Panc1 (cell line): ENCODE measurements around the gene ZBP1.

Experiments
- CTCF ChIP-seq: fragments of 450-650 bp; IDR thresholded peaks from 2 replicates; pipeline ENCODE4 v1.5.1; 2017; ENCODE audit warnings: mild to moderate bottlenecking
- POLR2AphosphoS5 ChIP-seq: IDR thresholded peaks from 2 replicates; pipeline ENCODE4 v1.6.1; 2012; ENCODE audit warnings: mild to moderate bottlenecking, low read depth, low read length, moderate library complexity
- SIN3A ChIP-seq: IDR thresholded peaks from 2 replicates; pipeline ENCODE4 v1.6.1; 2012; ENCODE audit warnings: low read depth, mild to moderate bottlenecking, low read length, moderate library complexity, borderline replicate concordance; ENCODE audit not compliant: insufficient read depth

GRCh38 chr20:57596998-57597939 lies 23.0 kb downstream of the ZBP1 start:
- TF ChIP-seq CTCF, result peak; percentile 97
- TF ChIP-seq POLR2AphosphoS5, result no peak
- no peak for TF ChIP-seq SIN3A
